Mesenchymal stem cell (in vitro differentiated cells and primary cell): Measurements from ENCODE around the gene TRIOBP.

ENCODE experiments used
- DNase-seq: peaks from one replicate; pipeline ENCODE4 v3.0.0-alpha.2; 2013
- H2AFZ ChIP-seq: one replicate; pipeline ENCODE4 v1.6.1; 2013; ENCODE audit warnings: low read depth, mild to moderate bottlenecking, control low read depth, inconsistent platforms, low read length, moderate library complexity
- H2AK5ac ChIP-seq: 2 replicates; pipeline ENCODE4 v1.6.1; 2013; ENCODE audit warnings: low read length, moderate library complexity, mild to moderate bottlenecking, inconsistent platforms; ENCODE audit not compliant: severe bottlenecking
- H2BK120ac ChIP-seq: one replicate; pipeline ENCODE4 v1.6.1; 2013; ENCODE audit warnings: low read depth, mild to moderate bottlenecking, inconsistent platforms, low read length, moderate library complexity
- H2BK12ac ChIP-seq, 2 experiments: one replicate each; pipeline ENCODE4 v1.6.1; 2013; ENCODE audit warnings: inconsistent platforms in 2 of 2, low read length in 2 of 2, mild to moderate bottlenecking in 2 of 2, moderate library complexity in 2 of 2, control low read depth in 1 of 2
- H2BK15ac ChIP-seq: one replicate; pipeline ENCODE4 v1.6.1; 2013; ENCODE audit warnings: mild to moderate bottlenecking, low read depth, inconsistent platforms; ENCODE audit not compliant: poor library complexity, severe bottlenecking
- H2BK5ac ChIP-seq: 2 replicates; pipeline ENCODE4 v1.6.1; 2013; ENCODE audit warnings: low read depth, mild to moderate bottlenecking, low read length, control low read depth, inconsistent platforms; ENCODE audit not compliant: poor library complexity, severe bottlenecking
- H3K14ac ChIP-seq, 2 experiments: one replicate each; pipeline ENCODE4 v1.6.1; 2013; ENCODE audit warnings: inconsistent platforms in 2 of 2, low read length in 2 of 2, control low read depth in 1 of 2, mild to moderate bottlenecking in 1 of 2, moderate library complexity in 1 of 2
- H3K18ac ChIP-seq, 2 experiments: one replicate each; pipeline ENCODE4 v1.6.1; 2013; ENCODE audit warnings: inconsistent platforms in 2 of 2, low read length in 2 of 2, control low read depth in 1 of 2, low read depth in 1 of 2, mild to moderate bottlenecking in 1 of 2
- H3K23ac ChIP-seq, 2 experiments: one replicate each; pipeline ENCODE4 v1.6.1; 2013; ENCODE audit warnings: inconsistent platforms in 2 of 2, low read length in 2 of 2, mild to moderate bottlenecking in 2 of 2, moderate library complexity in 2 of 2, control low read depth in 1 of 2
- H3K27ac ChIP-seq: 2 replicates; pipeline ENCODE4 v1.5.1; 2013; ENCODE audit warnings: mild to moderate bottlenecking, moderate library complexity, low read length, control low read depth, inconsistent platforms; ENCODE audit not compliant: poor library complexity, severe bottlenecking
- H3K27me3 ChIP-seq, 2 experiments: 2 replicates each; pipeline versions ENCODE4 v1.6.1 to v1.7.0; 2013; ENCODE audit warnings: low read length in 2 of 2, mild to moderate bottlenecking in 2 of 2, moderate library complexity in 2 of 2, control low read depth in 1 of 2, inconsistent platforms in 1 of 2; ENCODE audit not compliant: control insufficient read depth in 1 of 2, insufficient read depth in 1 of 2
- H3K36me3 ChIP-seq, 2 experiments: 2 replicates each; pipeline versions ENCODE4 v1.6.1 to v1.7.0; 2013; ENCODE audit warnings: low read length in 2 of 2, control low read depth in 1 of 2, inconsistent platforms in 1 of 2, low read depth in 1 of 2, mild to moderate bottlenecking in 1 of 2; ENCODE audit not compliant: insufficient read depth in 2 of 2, control insufficient read depth in 1 of 2
- H3K4ac ChIP-seq, 2 experiments: one replicate each; pipeline ENCODE4 v1.6.1; 2013; ENCODE audit warnings: inconsistent platforms in 2 of 2, low read length in 2 of 2, mild to moderate bottlenecking in 2 of 2, moderate library complexity in 2 of 2, control low read depth in 1 of 2, low read depth in 1 of 2
- H3K4me1 ChIP-seq: 2 replicates; pipeline ENCODE4 v1.6.1; 2013; ENCODE audit warnings: low read depth, low read length, control low read depth; ENCODE audit not compliant: control insufficient read depth, insufficient read depth
- H3K4me2 ChIP-seq: 2 replicates; pipeline ENCODE4 v1.6.1; 2013; ENCODE audit warnings: low read length, mild to moderate bottlenecking, inconsistent platforms; ENCODE audit not compliant: poor library complexity, severe bottlenecking
- H3K4me3 ChIP-seq, 2 experiments: 2 replicates each; pipeline versions ENCODE4 v1.5.1 to v1.7.0; 2013; ENCODE audit warnings: low read length in 2 of 2, mild to moderate bottlenecking in 2 of 2, control low read depth in 1 of 2, low read depth in 1 of 2; ENCODE audit not compliant: insufficient read depth in 1 of 2
- H3K79me1 ChIP-seq: replicated peaks from 2 replicates; pipeline ENCODE4 v1.6.1; 2013; ENCODE audit warnings: mild to moderate bottlenecking, control low read depth, low read length, inconsistent platforms; ENCODE audit not compliant: poor library complexity, severe bottlenecking
- H3K9ac ChIP-seq: 2 replicates; pipeline ENCODE4 v1.7.0; 2013; ENCODE audit warnings: mild to moderate bottlenecking, low read length, moderate library complexity
- H3K9me3 ChIP-seq: 2 replicates; pipeline ENCODE4 v1.7.0; 2013; ENCODE audit warnings: mild to moderate bottlenecking, low read length; ENCODE audit not compliant: control insufficient read depth
- H4K8ac ChIP-seq: one replicate; pipeline ENCODE4 v1.6.1; 2013; ENCODE audit warnings: inconsistent platforms, mild to moderate bottlenecking, low read length, moderate library complexity
- H4K91ac ChIP-seq: one replicate; pipeline ENCODE4 v1.6.1; 2013; ENCODE audit warnings: mild to moderate bottlenecking, low read length, inconsistent platforms
- WGBS: methylation state at CpG from one replicate; pipeline ENCODE4 v1.1.7; 2013; ENCODE audit warnings: mixed read lengths; 5-methylcytosine and 5-hydroxymethylcytosine counted together

Gene TRIOBP

GRCh38 chr22:37744589-37744988 is 47.7 kb downstream of the TRIOBP start:
- DNase-seq: no peak
- H2AK5ac ChIP-seq: peak overlapping the region; percentile 69
- no peak overlapping the region for H2BK5ac ChIP-seq
- no peak overlapping the region for H2BK15ac ChIP-seq
- H3K27ac ChIP-seq: peak overlapping the region; percentile 4
- H3K4ac ChIP-seq: peak overlapping the region; percentile 24 to 34
- H3K18ac ChIP-seq: no peak overlapping the region
- peak overlapping the region in 1 of 2 experiments; percentile 2 for H3K14ac ChIP-seq
- no peak overlapping the region for H4K8ac ChIP-seq
- H3K23ac ChIP-seq: no peak overlapping the region
- peaks cover 0 to 11% of the 10 kb centered on the region in 2 experiments for H3K36me3 ChIP-seq
- peaks cover 6% of the 10 kb centered on the region for H3K79me1 ChIP-seq
- H3K9ac ChIP-seq: peak overlapping the region; percentile 92
- no peaks in the 10 kb centered on the region for H3K27me3 ChIP-seq
- H3K4me2 ChIP-seq: no peak overlapping the region
- no peaks in the 10 kb centered on the region for H3K9me3 ChIP-seq
- WGBS: 87% methylated on average over 6 of the region's 6 CpGs
- peaks cover 63% of the 10 kb centered on the region for H3K4me1 ChIP-seq
- H4K91ac ChIP-seq: no peak overlapping the region
- no peak overlapping the region for H2AFZ ChIP-seq
- H3K4me3 ChIP-seq: peak overlapping the region in 1 of 2 experiments; percentile 96
- no peak overlapping the region for H2BK120ac ChIP-seq
- H2BK12ac ChIP-seq: peak overlapping the region; percentile 69

- Histone ChIP-seq H3K9me3 (no peaks in the 10 kb centered on the region), H2AFZ (peak overlapping the region; percentile 72), H3K4me3 (peak overlapping the region; percentile 87 to 99), H3K36me3 (peaks cover 5 to 13% of the 10 kb centered on the region in 2 experiments), H3K4me2 (peak overlapping the region; percentile 83), H3K23ac (peak overlapping the region in 1 of 2 experiments; percentile 18), H2AK5ac (no peak overlapping the region), H4K91ac (peak overlapping the region; percentile 97), H2BK120ac (peak overlapping the region; percentile 96), H3K79me1 (peaks cover 7% of the 10 kb centered on the region), H3K27me3 (no peaks in the 10 kb centered on the region), H3K9ac (peak overlapping the region; percentile 97), H2BK5ac (peak overlapping the region; percentile 39), H2BK12ac (peak overlapping the region; percentile 64 to 78), H3K27ac (no peak overlapping the region), H3K4me1 (peaks cover 65% of the 10 kb centered on the region), H3K4ac (peak overlapping the region; percentile 90 to 91), H4K8ac (peak overlapping the region; percentile 94), H2BK15ac (peak overlapping the region; percentile 94), H3K18ac (peak overlapping the region; percentile 93 to 95), H3K14ac (peak overlapping the region in 1 of 2 experiments; percentile 97)
- DNase-seq: peak; percentile 90
- under 1% methylated on average over 43 of the region's 94 CpGs for WGBS
Observed at GRCh38 chr22:37745548-37746365, 48.9 kb downstream of the TRIOBP start.

- Histone ChIP-seq H2BK15ac (peak overlapping the region; percentile 78), H2BK12ac (peak overlapping the region in 1 of 2 experiments; percentile 65), H4K8ac (peak overlapping the region; percentile 81), H2AK5ac (no peak overlapping the region), H3K4ac (peak overlapping the region; percentile 90 to 94), H3K4me1 (peaks cover 66% of the 10 kb centered on the region), H3K14ac (peak overlapping the region in 1 of 2 experiments; percentile 50), H3K4me3 (peak overlapping the region; percentile 87 to 99), H2BK120ac (peak overlapping the region; percentile 96), H3K79me1 (peaks cover 11% of the 10 kb centered on the region), H3K23ac (peak overlapping the region in 1 of 2 experiments; percentile 77), H2AFZ (no peak overlapping the region), H4K91ac (peak overlapping the region; percentile 97), H3K36me3 (peaks cover 13 to 15% of the 10 kb centered on the region in 2 experiments), H2BK5ac (peak overlapping the region; percentile 39), H3K27ac (no peak overlapping the region), H3K27me3 (no peaks in the 10 kb centered on the region), H3K9ac (peak overlapping the region; percentile 97), H3K9me3 (no peaks in the 10 kb centered on the region), H3K4me2 (peak overlapping the region; percentile 73), H3K18ac (peak overlapping the region; percentile 93 to 95)
- no peak for DNase-seq
- 1% methylated on average over 49 of the region's 64 CpGs for WGBS
Observed at GRCh38 chr22:37746366-37747079, 49.7 kb downstream of the TRIOBP start.
